KMS-11 (cell line): ENCODE results near the gene THEM4.

Experiments
- H2AFZ ChIP-seq: fragments of 200-600 bp; sonication (generic); 2 replicates; pipeline ENCODE4 v1.6.1; 2016; ENCODE audit warnings: antibody characterized with exemption, mixed run types, low read depth
- H3K27ac ChIP-seq: fragments of 200-600 bp; sonication (generic); 2 replicates; pipeline ENCODE4 v1.6.1; 2016; ENCODE audit warnings: mild to moderate bottlenecking, mixed run types
- H3K27me3 ChIP-seq: fragments of 200-600 bp; sonication (generic); 2 replicates; pipeline ENCODE4 v1.6.1; 2017; ENCODE audit warnings: mild to moderate bottlenecking, low read depth, mixed run types, moderate library complexity; ENCODE audit not compliant: insufficient read depth
- H3K36me3 ChIP-seq: fragments of 200-600 bp; sonication (generic); 2 replicates; pipeline ENCODE4 v1.6.1; 2017; ENCODE audit warnings: mild to moderate bottlenecking, mixed run types; ENCODE audit not compliant: insufficient read depth
- H3K4me1 ChIP-seq: fragments of 200-600 bp; sonication (generic); 2 replicates; pipeline ENCODE4 v1.6.1; 2016; ENCODE audit warnings: mild to moderate bottlenecking, low read depth, mixed run types; ENCODE audit not compliant: poor library complexity, severe bottlenecking
- H3K4me2 ChIP-seq: fragments of 200-600 bp; sonication (generic); 2 replicates; pipeline ENCODE4 v1.7.0; 2016; ENCODE audit warnings: mild to moderate bottlenecking, mixed run types
- H3K4me3 ChIP-seq: fragments of 200-600 bp; sonication (generic); IDR thresholded peaks from 2 replicates; pipeline ENCODE4 v1.6.1; 2017; ENCODE audit warnings: low read depth, low read length, mixed read lengths; ENCODE audit not compliant: insufficient read depth
- H3K79me2 ChIP-seq: fragments of 200-600 bp; sonication (generic); 2 replicates; pipeline ENCODE4 v1.6.1; 2016; ENCODE audit warnings: low read depth, mixed run types; ENCODE audit not compliant: insufficient read depth
- H3K9ac ChIP-seq: fragments of 200-600 bp; sonication (generic); 2 replicates; pipeline ENCODE4 v1.6.1; 2016; ENCODE audit warnings: mild to moderate bottlenecking, mixed run types
- H4K20me1 ChIP-seq: fragments of 200-600 bp; sonication (generic); 2 replicates; pipeline ENCODE4 v1.6.1; 2016; ENCODE audit warnings: mild to moderate bottlenecking, mixed run types; ENCODE audit not compliant: insufficient read depth
- CTCF ChIP-seq: fragments of 200-600 bp; sonication (generic); conservative IDR thresholded peaks from 2 replicates; pipeline ENCODE4 v1.6.1; 2017; ENCODE audit warnings: low read depth, mild to moderate bottlenecking, antibody characterized with exemption, low read length, moderate library complexity, mixed read lengths

THEM4 gene

GRCh38 chr1:151825751-151826660 lies 83.3 kb downstream of the THEM4 start:
- TF ChIP-seq CTCF: no peak
- Histone ChIP-seq H4K20me1 (no peaks in the 10 kb centered on the region), H3K36me3 (no peaks in the 10 kb centered on the region), H3K4me3 (no peak overlapping the region), H3K4me1 (peaks cover 12% of the 10 kb centered on the region), H2AFZ (no peak overlapping the region), H3K79me2 (no peaks in the 10 kb centered on the region), H3K27ac (no peak overlapping the region), H3K27me3 (no peaks in the 10 kb centered on the region; the same call in 1 of the 2 replicates), H3K4me2 (no peak overlapping the region), H3K9ac (no peak overlapping the region)

GRCh38 chr1:151825204-151825603 lies 84.1 kb downstream of the THEM4 start:
- no peak overlapping the region for H3K4me3 ChIP-seq
- no peak overlapping the region for H3K9ac ChIP-seq
- H3K4me2 ChIP-seq: no peak overlapping the region

More at GRCh38 chr1:151825204-151825603, 84.1 kb downstream of the THEM4 start:
- peaks cover 14% of the 10 kb centered on the region for H3K4me1 ChIP-seq
- H2AFZ ChIP-seq: no peak overlapping the region
- no peak overlapping the region for H3K27ac ChIP-seq
- H3K27me3 ChIP-seq: no peaks in the 10 kb centered on the region; the same call in 1 of the 2 replicates
- no peak for TF ChIP-seq CTCF
- no peaks in the 10 kb centered on the region for H3K36me3 ChIP-seq
- H3K79me2 ChIP-seq: no peaks in the 10 kb centered on the region
- no peaks in the 10 kb centered on the region for H4K20me1 ChIP-seq
